GM18867 (cell line): ENCODE results near the gene HSD11B2.

ENCODE experiments used
- ATAC-seq: cut with Tn5 transposase; IDR thresholded peaks from one replicate; pipeline ENCODE4 v1.9.1; 2021; ENCODE audit warnings: mild to moderate bottlenecking, moderate library complexity; ENCODE audit not compliant: unreplicated experiment

The HSD11B2 gene

GRCh38 chr16:67448580-67448979, 17.7 kb downstream of the HSD11B2 start:
- ATAC-seq = no peak

DNA sequence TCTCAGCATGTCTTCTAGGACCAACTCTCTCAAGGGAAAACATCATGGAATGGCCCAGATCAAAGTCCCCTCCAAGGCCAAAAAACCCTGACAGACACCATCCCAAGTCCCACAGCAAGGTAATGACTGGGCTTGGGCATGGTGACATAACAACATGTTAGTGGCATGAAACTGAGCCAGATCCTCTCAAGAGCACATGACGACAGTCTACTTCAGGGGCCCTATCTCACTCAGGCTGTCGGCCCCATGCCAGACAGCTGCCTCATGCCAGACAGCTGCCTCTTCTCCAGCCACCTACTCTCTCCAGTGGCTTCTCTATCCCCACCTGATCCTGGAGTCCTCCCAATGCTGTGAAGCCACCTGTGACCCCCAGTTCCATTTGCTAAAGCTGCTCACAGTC, 18.4 kb downstream of the HSD11B2 start:
- no peak for ATAC-seq

DNA sequence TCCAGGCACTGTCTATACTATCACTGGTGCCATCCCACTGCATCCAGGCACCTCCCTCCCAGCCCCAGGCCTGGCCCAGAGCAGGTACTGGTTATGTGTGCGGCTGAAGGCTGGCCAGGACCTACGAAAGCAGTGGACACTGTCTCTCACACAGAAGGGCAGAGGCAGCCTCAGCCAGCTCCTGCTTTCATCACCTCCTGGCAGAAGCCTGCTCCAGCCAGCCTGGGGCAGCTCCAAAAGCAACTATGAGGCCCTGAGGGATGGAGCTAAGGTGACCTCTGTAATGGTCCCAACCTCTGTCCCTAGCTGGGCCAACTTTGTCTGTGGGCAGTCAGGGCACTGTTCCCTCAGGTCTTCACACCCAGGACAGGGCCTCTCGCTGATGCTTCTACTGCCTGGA, 18.8 kb downstream of the HSD11B2 start:
- ATAC-seq = no peak

GRCh38 chr16:67451061-67451703, 20.3 kb downstream of the HSD11B2 start:
- no peak for ATAC-seq

DNA sequence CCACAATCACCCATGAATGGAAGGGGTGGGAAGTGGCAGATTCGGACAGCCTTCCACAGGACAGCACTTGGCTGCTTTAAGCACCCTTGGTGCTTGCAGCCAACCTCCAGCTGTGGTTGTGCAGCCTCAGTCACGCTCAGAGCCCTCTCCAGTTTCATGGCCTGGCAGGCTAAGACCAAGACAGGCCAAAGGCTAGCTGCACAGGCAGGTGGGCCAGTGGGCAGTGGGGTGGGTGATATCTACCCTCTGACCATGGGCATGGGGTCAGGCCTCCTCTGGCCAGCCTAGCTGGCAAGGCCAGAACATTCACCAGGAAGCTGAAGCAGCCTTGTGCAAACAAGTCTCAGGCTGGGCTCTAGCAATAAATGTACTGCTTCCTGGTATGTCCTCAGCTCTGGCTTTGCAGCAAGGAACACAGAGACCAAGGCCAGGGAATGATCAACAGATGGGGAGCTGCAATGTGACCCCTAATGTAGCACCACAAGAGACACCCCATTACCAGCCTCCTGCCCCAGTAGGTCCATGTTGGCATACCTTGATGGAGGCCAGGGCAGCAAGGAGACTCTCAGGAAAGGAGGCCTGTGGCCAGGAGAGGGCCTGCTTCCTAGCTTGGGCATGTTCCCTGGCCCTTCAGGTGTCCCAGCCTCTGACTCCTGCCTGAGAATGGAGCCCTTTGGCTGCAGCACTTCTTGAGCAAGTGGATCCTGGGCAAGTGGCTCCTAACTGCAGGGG, 20.9 kb downstream of the HSD11B2 start:
- no peak for ATAC-seq

GRCh38 chr16:67454104-67454503, 23.2 kb downstream of the HSD11B2 start:
- no peak for ATAC-seq

- no peak for ATAC-seq
These were observed 23.9 kb downstream of the HSD11B2 start for GRCh38 chr16:67454852-67455251.

GRCh38 chr16:67456391-67457081, 25.6 kb downstream of the HSD11B2 start:
- no peak for ATAC-seq

DNA sequence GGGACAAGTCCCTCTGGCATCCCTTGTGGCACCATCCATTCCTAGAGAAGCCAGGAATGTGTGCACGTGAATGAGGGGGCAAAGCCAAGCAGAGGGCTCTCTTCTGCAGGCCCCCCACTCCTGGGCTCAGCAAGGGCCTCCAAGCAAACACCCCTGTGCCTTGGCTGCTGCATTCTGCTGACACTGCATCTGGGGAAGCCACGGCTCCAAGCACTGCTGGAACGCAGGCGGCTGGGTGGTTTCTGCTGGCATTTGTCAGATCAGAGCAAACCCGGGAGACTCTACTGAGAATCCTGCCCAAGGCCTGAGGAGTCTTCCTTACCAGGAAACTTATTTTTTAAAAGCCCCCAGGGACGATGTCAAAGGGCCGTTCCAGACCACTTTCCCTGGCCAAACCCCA, 26.7 kb downstream of the HSD11B2 start:
- no peak for ATAC-seq

GRCh38 chr16:67458121-67458641, 27.3 kb downstream of the HSD11B2 start:
- no peak for ATAC-seq

DNA sequence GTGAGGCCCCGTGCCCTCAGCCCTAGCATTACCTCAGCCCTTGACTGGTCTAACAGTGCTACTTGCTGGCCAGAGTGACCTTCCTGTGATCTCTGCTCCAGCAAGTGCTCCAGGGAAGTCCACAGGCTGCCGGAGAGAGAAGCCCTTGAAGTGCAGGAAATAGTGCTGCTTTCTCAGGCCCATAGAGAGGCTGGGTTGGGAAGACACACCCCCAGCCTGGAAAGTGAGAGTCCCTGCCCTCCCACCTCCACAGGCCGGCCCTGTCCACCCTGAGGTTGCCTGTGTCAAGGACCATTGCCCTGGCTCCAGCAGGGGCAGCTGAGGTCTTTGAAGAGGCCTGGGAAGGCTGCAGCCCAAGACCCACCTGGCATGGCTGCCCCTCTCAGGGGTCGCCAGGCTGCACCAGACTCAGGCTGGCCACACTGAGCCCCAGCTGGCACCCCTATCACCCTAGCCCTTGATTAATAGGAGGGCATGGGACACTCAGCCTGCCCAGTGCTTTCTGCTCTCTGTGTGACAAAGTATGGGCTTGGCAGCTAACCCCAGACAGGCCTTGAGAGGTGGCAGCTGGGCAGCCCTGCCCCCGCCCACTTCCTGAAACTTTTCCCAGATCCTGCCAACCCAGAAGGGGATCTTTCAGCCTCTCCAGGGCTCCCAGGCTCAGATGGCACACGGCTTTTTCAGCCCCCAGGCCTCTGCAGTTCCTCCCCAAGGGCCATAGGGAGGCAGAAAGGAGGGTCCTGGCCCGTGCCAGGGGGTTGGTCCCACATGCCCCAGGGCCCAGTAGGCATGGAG, 28.3 kb downstream of the HSD11B2 start:
- ATAC-seq = no peak

GRCh38 chr16:67459861-67460150, 28.9 kb downstream of the HSD11B2 start:
- ATAC-seq = no peak

GRCh38 chr16:67460168-67460567, 29.2 kb downstream of the HSD11B2 start:
- ATAC-seq = no peak

- no peak for ATAC-seq
These were observed 30.0 kb downstream of the HSD11B2 start for GRCh38 chr16:67460961-67461360.

GRCh38 chr16:67461600-67462278, 30.8 kb downstream of the HSD11B2 start:
- no peak for ATAC-seq

DNA sequence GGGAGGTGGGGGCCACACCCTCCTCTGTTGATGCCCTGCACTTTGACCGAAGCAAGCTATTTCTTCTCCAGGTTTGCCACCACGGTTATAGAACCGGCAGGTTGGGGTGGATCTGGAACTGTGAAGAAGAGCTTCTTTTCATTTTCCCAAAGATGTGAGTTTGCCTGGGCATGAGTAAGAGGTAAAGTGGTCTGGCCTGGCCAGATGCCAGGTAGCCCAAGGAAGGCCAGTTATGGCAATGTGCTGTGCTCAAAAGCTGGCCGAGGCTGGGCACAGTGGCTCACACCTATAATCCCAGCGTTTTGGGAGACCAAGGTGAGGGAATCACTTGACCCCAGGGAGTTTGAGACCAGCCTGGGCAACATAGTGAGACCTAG, 31.3 kb downstream of the HSD11B2 start:
- no peak for ATAC-seq

DNA sequence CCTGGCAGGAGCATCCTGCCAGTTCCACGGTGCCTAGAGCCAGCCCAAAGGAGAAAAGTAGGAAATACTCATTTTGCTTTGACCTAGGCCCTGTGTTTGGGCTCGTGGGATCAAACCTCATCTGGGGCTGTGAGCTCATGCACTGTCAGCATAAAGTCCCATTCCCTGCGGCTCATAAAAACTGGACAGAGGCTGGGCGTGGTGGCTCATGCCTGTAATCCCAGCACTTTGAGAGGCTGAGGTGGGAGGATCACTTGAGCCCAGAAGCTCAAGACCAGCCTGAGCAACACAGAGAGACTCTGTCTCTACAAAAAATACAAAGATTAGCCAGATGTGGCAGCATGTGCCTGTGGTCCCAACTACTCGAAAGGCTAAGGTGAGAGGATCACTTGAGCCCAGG, 32.1 kb downstream of the HSD11B2 start:
- no peak for ATAC-seq

DNA sequence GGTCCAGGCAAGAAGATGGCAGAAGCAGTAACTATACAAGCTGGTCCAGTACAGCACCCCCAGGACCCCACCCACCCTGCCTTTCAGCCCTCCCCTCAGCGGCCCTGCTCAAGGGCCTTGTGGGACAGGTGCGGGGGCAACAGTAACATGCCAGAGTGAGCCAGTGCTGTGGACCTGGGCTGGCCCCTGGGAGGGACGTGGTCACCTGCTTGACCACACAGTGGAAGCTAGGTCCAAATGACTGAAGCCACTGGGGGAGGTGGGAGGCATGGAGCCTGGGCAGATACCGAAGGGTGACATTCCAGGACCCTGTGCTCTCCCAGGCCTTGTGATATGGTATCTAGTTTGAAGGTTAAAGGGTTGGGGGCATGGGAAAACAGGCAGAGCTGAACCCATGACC, 32.8 kb downstream of the HSD11B2 start:
- no peak for ATAC-seq

DNA sequence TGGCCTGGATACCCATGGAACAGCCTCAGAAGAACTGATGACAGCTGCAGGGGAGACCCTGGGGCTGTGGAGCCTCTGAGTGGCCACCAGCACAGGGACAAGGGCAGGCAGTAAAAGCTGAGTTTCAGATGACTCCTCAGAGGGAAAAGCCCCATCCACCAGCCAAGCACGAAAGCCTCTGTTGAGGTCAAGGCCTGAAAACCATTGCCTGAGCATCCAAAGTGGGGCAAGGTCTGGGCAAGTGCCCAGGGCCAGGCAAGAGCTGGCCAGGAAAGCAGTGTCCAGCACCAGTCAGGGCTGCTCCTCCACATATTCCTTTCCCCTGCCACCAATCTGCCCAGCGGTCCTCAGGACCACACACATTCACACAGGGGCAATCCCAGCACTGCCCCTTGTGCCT, 33.6 kb downstream of the HSD11B2 start:
- ATAC-seq = no peak

DNA sequence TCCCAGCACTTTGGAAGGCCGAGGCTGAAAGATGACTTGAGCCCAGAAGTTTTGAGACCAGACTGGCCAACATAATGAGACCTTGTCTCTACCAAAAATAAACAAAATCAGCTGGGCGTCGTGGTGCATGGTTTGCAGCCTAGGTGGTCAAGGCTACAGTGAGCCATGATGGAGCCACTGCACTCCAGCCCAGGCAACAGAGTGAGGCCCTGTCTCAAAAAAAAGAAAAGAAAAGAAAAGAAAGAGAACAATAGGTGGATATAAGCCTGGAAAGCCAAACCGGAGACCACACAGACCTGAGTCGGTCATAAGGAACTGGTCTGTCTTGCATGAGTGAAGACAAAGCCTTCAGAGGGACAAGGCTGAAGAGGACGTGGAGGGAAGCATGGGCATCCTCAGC, 35.7 kb downstream of the HSD11B2 start:
- ATAC-seq = no peak

- no peak for ATAC-seq
These were observed 37.8 kb downstream of the HSD11B2 start for GRCh38 chr16:67468731-67469130.
